Ectodermal cell (in vitro differentiated cells): Measurements from ENCODE around the gene SLC16A3.

ENCODE experiments used
- H3K27ac ChIP-seq: 2 replicates; pipeline ENCODE4 v1.7.0; 2013; ENCODE audit warnings: mild to moderate bottlenecking, low read depth, low read length; ENCODE audit not compliant: insufficient read depth, poor library complexity, severe bottlenecking
- H3K27me3 ChIP-seq: 2 replicates; pipeline ENCODE4 v1.7.0; 2013; ENCODE audit warnings: mild to moderate bottlenecking, low read length; ENCODE audit not compliant: insufficient read depth, control insufficient read depth, poor library complexity, severe bottlenecking
- H3K36me3 ChIP-seq: one replicate; pipeline ENCODE4 v1.7.0; 2013; ENCODE audit warnings: low read length; ENCODE audit not compliant: control insufficient read depth, insufficient read depth
- H3K4me1 ChIP-seq: one replicate; pipeline ENCODE4 v1.7.0; 2013; ENCODE audit warnings: low read length; ENCODE audit not compliant: control insufficient read depth, insufficient read depth
- H3K4me3 ChIP-seq: 2 replicates; pipeline ENCODE4 v1.7.0; 2013; ENCODE audit warnings: low read depth, low read length, control low read depth; ENCODE audit not compliant: insufficient read depth
- H3K9me3 ChIP-seq: 2 replicates; pipeline ENCODE4 v1.7.0; 2013; ENCODE audit warnings: mild to moderate bottlenecking, low read length, moderate library complexity; ENCODE audit not compliant: control insufficient read depth
- WGBS, 2 experiments: methylation state at CpG; one replicate each; pipeline ENCODE4 v1.1.7; 2013; ENCODE audit warnings: missing lambda C conversion rate in 2 of 2; 5-methylcytosine and 5-hydroxymethylcytosine counted together

The SLC16A3 gene

DNA sequence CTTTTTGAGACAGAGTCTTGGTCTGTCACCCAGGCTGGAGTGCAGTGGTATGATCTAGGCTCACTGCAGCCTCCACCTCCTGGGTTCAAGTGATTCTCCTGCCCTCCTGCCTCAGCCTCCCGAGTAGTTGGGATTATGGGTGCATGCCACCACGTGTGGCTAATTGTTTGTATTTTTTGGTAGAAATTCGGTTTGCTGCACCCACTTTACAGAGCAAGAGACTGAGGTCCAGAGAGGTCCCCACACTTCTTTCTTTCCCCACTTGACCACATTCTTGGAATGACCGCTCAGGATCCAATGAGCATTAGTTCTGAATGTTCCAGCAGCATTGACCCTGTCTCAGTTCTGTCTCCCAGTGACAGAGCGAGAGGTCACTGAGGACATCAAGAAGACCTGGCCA, 5.3 kb upstream of the SLC16A3 start:
- 86 to 89% methylated on average over 5 of the region's 5 CpGs for WGBS, 2 experiments
- H3K9me3 ChIP-seq: no peaks in the 10 kb centered on the region
- H3K27ac ChIP-seq: no peak overlapping the region
- peaks cover 21% of the 10 kb centered on the region for H3K27me3 ChIP-seq
- H3K36me3 ChIP-seq: no peaks in the 10 kb centered on the region
- no peak overlapping the region for H3K4me3 ChIP-seq
- H3K4me1 ChIP-seq: peaks cover 6% of the 10 kb centered on the region

DNA sequence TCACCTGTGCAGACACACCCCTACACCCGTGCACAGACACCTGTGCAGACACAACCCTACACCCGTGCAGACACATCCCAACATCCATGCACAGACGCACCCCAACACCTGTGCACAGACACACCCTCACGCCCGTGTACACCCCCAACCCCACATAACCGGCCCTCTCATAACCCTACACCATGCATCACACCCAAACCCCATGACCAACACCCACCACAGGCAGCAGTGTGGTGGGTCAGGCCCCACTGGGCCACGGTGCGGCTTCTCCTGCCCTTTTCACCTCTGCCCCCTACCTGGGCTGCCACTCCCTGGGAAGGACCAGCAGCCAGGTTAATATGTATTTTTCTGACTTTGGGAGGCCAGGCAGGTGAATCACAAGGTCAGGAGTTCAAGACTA, 4.2 kb upstream of the SLC16A3 start:
- Histone ChIP-seq H3K9me3 (no peaks in the 10 kb centered on the region), H3K27me3 (peaks cover 33% of the 10 kb centered on the region), H3K27ac (no peak overlapping the region), H3K4me1 (peaks cover 6% of the 10 kb centered on the region), H3K4me3 (no peak overlapping the region), H3K36me3 (no peaks in the 10 kb centered on the region)
- WGBS, 2 experiments: 83% methylated on average over 8 of the region's 8 CpGs

DNA sequence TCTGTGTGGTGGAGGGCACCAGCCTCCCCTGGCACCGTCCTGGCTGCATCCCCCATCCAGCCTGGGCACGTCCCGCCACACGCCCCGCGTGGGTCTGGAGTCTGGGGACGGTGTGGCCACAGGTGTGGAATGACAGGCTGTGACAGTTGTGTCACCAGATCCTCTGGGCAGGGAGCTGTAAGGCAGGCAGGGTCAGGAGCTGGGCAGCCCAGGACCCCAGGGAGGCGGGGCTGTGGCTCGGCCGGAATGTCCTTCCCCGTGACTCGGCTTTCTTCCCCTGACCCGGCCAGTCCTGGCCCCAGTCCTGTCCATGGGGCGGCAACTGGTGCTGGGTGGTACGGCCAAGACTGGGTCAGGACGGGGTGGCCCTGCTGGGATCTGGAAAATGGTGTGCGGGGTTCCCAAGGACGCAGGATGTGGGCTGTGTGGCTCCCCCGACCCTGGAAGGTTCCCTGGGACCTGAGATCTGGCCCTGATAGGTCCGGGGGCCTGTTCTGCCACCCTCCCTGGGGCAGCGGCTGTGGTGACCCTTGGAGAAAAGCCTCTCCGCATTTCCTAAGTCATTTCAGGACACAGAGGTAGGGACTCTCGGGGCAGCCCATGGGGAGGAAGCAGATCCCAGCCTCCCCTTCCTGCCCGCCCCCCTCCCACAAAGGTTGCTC, 3.3 kb upstream of the SLC16A3 start:
- Histone ChIP-seq H3K27me3 (peaks cover 41% of the 10 kb centered on the region), H3K4me1 (peaks cover 6% of the 10 kb centered on the region), H3K4me3 (no peak overlapping the region), H3K9me3 (no peaks in the 10 kb centered on the region), H3K36me3 (no peaks in the 10 kb centered on the region), H3K27ac (no peak overlapping the region)
- WGBS, 2 experiments: 76 to 79% methylated on average over 23 to 24 of the region's 24 CpGs

DNA sequence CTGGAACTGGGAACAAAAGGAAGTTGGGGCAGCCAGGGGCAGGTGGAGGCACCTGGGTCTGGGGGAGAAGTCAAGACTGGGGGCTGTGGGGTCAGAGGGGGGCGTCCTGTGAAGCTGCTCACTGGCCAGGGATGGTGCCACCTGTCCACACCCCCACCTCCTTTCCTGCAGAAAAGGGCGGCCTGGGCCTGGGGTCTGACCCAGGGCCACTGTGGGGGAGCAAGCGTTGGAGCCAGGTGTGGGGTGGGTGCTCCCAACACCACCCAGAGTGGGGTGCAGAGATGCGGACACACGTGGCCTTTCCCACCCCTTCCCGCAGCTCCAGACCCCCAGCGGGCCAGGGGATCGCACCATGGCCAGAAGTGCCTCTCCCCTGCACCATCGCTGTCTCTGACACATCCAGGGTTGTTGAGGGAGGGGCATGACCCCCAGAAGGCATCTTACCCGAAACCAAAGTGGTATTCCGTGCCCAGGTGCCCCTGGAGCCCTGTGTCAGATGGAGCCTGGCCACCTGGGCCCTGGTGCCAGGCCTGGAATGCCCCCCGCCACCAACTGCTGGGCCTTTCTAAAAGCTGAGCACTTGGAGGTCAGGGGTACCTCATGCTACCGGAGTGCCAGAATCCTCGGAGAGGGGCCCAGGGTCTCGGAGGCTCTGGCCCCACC, 2.6 kb upstream of the SLC16A3 start:
- Histone ChIP-seq H3K9me3 (no peaks in the 10 kb centered on the region), H3K27ac (no peak overlapping the region), H3K36me3 (no peaks in the 10 kb centered on the region), H3K4me3 (no peak overlapping the region), H3K27me3 (peaks cover 49% of the 10 kb centered on the region), H3K4me1 (peaks cover 6% of the 10 kb centered on the region)
- 90 to 91% methylated on average over 15 of the region's 15 CpGs for WGBS, 2 experiments

DNA sequence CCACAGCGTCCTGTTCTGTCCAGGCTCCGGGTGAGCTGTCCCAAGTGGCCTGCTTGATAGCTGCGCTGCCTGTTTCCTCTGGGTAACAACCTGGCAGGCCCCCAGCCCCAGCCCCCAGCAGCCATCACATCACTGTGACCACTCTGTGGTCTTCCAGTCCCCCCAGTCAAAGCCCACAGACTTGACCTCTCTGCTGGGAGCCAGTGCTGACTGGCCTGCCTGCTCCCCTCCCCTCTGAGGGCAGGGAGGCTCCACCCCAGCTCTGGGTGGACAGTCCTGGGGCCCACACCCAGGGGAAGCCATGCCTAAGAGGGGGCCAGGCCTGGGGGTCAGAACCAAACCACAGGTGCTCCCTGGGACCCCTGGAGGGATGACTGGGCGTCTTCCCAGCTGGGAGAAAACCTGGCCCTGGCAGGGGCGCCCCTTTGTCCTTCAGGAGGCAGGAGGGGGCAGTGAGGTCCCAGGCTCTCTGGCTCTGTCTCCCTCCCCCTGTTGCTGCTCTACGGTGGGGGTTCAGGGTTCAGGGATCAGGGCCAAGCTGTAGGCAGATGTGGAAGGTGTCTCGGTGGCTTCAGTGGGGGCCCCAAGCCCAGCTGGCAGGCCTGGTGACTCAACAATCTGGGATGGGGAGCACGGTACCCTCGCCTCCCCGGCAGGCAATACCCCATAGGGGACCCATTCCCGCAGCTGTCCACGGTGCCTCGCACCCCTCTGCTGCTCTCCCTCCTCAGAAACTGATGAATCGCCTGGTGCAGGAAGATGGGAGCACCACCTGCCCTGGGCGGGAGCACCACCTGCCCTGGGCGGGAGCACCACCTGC, 1.8 kb upstream of the SLC16A3 start:
- Histone ChIP-seq H3K9me3 (no peaks in the 10 kb centered on the region), H3K27me3 (peaks cover 56% of the 10 kb centered on the region), H3K27ac (no peak overlapping the region), H3K36me3 (no peaks in the 10 kb centered on the region), H3K4me1 (peaks cover 6% of the 10 kb centered on the region), H3K4me3 (no peak overlapping the region)
- 80 to 83% methylated on average over 16 of the region's 16 CpGs for WGBS, 2 experiments

DNA sequence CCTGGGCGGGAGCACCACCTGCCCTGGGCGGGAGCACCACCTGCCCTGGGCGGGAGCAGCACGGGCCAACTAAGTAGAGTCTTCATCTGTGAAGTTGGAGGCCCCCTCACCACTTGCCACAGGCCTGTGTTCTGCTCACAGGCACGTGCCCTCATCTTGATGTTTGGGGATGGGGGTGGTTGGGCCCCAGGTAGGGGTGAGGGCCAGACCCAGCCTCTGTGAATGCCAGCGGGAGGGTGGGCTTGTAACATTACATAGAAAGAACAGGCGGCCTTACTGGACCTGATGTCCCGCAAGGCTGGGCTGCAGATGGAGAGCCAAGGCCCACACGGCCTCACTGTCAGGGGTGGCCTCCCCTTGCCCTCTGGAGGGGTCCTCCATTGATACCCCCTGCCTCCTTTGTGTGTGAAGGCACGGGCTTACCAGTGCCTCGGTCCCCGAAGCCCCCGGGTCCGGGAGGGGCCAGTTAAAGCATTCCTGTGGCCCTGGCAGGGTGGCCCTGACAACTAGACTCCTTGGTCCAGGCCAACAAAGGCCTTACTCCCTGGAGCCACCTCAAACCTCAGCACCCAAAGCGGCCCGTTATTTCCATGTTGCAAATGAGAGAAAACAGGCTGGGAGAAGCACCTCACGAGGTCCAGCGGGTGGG, 1.1 kb upstream of the SLC16A3 start:
- Histone ChIP-seq H3K27ac (no peak overlapping the region), H3K9me3 (no peaks in the 10 kb centered on the region), H3K4me3 (no peak overlapping the region), H3K4me1 (peaks cover 11% of the 10 kb centered on the region), H3K36me3 (no peaks in the 10 kb centered on the region), H3K27me3 (peaks cover 60% of the 10 kb centered on the region)
- 69 to 71% methylated on average over 17 to 18 of the region's 18 CpGs for WGBS, 2 experiments

DNA sequence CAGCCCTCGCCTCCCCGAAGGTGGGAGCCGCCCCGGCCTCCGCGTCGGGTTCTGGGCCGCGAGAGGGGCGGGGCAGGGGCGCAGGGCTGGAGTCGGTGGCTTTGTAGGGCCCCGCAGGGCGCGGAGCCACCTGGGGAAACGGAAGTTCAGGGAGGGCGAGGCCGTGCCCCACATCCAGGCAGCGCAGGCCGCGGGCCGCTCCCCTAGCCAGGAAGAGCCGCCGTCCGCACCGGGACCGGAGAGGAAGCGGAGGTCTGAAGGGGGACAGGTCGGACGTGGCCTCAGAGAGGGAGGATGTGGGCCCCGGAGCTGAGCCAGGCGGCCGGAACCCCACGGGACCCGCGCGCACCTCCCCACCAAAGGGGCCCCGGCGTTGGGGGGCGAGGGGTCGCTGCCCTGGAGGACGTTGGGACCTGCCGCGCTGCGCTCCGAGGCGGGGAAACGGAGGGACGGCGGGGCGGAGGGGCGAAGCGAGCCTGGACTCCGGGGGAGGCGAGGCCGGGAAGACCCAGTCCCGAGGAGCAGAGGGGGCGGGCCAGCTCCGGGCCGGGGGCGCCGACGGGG, 482 bp upstream of the SLC16A3 start:
- H3K27ac ChIP-seq: no peak overlapping the region
- H3K9me3 ChIP-seq: no peaks in the 10 kb centered on the region
- 8 to 9% methylated on average over 63 of the region's 63 CpGs for WGBS, 2 experiments
- peaks cover 60% of the 10 kb centered on the region for H3K27me3 ChIP-seq
- H3K4me1 ChIP-seq: peaks cover 11% of the 10 kb centered on the region
- H3K36me3 ChIP-seq: no peaks in the 10 kb centered on the region
- peak overlapping the region; percentile 29 for H3K4me3 ChIP-seq

DNA sequence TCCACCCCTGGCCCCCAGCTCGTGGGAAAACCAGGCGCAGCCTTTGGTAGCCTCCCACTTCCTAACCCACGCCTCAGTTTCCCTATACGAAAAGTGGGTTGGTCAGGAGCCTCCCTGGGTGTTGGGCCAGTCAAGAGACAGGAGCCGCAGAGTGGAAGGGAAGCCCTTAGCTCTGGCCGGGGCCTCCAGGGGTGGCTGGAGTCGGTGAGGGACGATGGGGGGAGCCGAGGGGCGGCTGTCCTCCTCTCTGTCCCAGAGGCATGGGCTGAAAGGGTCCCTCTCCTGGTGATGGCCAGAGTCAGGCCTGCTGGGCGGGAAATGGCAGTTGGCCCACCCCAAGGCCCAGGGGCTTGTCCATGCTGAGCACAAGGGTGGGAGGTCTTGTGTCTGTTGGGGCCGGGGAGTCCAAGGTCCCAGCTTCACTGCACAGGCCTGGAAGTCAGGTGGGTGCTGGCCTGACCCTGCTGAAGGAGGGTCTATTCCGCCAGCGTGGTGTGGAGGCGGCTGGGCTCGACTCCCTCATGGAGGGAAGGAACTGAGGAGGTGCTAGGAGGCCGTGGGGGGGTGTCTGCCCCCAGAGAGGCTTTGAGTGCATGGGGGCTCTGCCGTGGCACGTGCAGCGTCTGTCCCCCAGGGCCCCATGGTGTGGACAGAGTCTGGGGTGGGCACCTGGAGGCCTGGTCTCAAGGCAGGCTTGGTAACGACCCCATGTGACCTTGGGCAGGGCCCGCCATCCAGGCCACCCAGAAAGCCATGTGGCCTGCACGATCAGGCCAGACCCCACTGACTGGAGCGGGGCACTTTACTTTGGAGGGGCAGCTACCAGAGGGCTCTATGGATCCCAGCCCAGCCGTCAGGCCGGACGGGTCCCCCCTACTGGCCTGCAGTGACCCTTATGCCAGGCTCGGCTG, 1.1 kb downstream of the SLC16A3 start:
- peak overlapping the region; percentile 35 for H3K4me3 ChIP-seq
- H3K36me3 ChIP-seq: no peaks in the 10 kb centered on the region
- WGBS, 2 experiments: 74 to 76% methylated on average over 28 of the region's 28 CpGs
- H3K9me3 ChIP-seq: no peaks in the 10 kb centered on the region
- peaks cover 11% of the 10 kb centered on the region for H3K4me1 ChIP-seq
- no peak overlapping the region for H3K27ac ChIP-seq
- H3K27me3 ChIP-seq: peaks cover 60% of the 10 kb centered on the region

DNA sequence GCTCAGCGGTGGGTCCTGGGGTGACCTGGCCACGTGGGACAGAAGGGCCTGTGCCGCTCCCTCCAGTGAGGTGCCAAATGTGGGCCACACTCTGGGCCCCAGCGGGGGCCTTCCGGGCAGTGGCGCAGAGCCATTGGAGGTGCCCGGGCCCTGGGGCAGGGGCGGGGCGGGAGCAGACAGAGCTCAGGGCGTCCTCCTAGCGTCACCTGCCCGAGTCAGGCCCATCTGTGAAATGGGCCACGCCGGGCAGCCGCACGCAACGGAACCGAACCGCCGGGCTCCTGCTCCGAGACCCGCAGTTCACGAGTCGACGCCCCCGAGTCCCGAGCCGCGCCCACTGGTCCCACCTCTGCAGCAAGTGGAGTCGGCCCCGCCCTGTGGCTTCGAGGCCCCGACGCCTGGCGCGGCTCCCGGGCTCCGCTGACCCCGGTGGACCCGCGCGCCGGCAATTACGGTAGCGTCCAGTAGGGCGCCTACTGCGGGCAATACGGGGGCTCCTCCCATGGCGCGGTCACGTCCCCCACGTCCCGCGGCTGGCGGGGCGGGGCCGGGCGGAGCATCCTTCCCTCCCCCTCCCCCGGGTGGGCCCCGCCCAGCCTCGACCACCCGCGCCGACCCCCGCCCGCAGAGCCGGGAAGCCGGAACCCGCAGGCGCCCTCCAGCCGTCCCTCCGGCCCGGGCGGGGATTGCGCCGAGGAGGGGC, 1.9 kb downstream of the SLC16A3 start:
- Histone ChIP-seq H3K4me3 (peak overlapping the region; percentile 40), H3K36me3 (no peaks in the 10 kb centered on the region), H3K4me1 (peaks cover 7% of the 10 kb centered on the region), H3K27me3 (peaks cover 60% of the 10 kb centered on the region), H3K27ac (no peak overlapping the region), H3K9me3 (no peaks in the 10 kb centered on the region)
- 24 to 25% methylated on average over 76 of the region's 76 CpGs for WGBS, 2 experiments
